Erythroblast (primary cell): ENCODE measurements around the gene ZNF423.

Source experiments
- DNase-seq, 2 experiments: peaks; one replicate each; lab custom pipeline; 2025; lab: John Stamatoyannopoulos, UW
- GATA1 ChIP-seq: IDR thresholded peaks from 2 replicates; pipeline ENCODE4 v1.6.1; 2011; ENCODE audit warnings: low read depth, mild to moderate bottlenecking, control low read depth, low read length, moderate library complexity
- POLR2A ChIP-seq: IDR thresholded peaks from 2 replicates; pipeline ENCODE4 v1.6.1; 2011; ENCODE audit warnings: mild to moderate bottlenecking, low read length

Gene ZNF423

GRCh38 chr16:49703483-49703882, 152.4 kb downstream of the ZNF423 start:
- DNase-seq = no peak
- TF ChIP-seq GATA1 (no peak), POLR2A (no peak)

- DNase-seq = no peak
- TF ChIP-seq GATA1 (no peak), POLR2A (no peak)
Measured at GRCh38 chr16:49701789-49702494, 154.0 kb downstream of the ZNF423 start.

- no peak for DNase-seq
- TF ChIP-seq POLR2A (no peak), GATA1 (no peak)
Measured at GRCh38 chr16:49701065-49701685, 154.7 kb downstream of the ZNF423 start.

GRCh38 chr16:49700251-49701064, 155.5 kb downstream of the ZNF423 start:
- no peak for TF ChIP-seq POLR2A
- no peak for TF ChIP-seq GATA1

GRCh38 chr16:49699841-49700175, 156.1 kb downstream of the ZNF423 start:
- TF ChIP-seq POLR2A = no peak
- TF ChIP-seq GATA1 = no peak
- DNase-seq = no peak

More at GRCh38 chr16:49700251-49701064, 155.5 kb downstream of the ZNF423 start:
- peak in 1 of 2 experiments; percentile 15 for DNase-seq

- DNase-seq = no peak
Measured at GRCh38 chr16:49698931-49699840, 156.7 kb downstream of the ZNF423 start.

GRCh38 chr16:49698453-49698815, 157.5 kb downstream of the ZNF423 start:
- TF ChIP-seq GATA1 (no peak), POLR2A (no peak)
- peak; percentile 87 to 90 for DNase-seq

More at GRCh38 chr16:49698931-49699840, 156.7 kb downstream of the ZNF423 start:
- TF ChIP-seq POLR2A (no peak), GATA1 (no peak)

GRCh38 chr16:49697631-49698452, 158.1 kb downstream of the ZNF423 start:
- no peak for DNase-seq
- TF ChIP-seq GATA1 (no peak), POLR2A (no peak)

GRCh38 chr16:49696414-49697101, 159.4 kb downstream of the ZNF423 start:
- TF ChIP-seq GATA1 = no peak
- TF ChIP-seq POLR2A = no peak
- DNase-seq = no peak

- DNase-seq = no peak
- TF ChIP-seq POLR2A (no peak), GATA1 (no peak)
Measured at GRCh38 chr16:49695782-49696413, 160.0 kb downstream of the ZNF423 start.

GRCh38 chr16:49693445-49693844, 162.5 kb downstream of the ZNF423 start:
- no peak for DNase-seq
- TF ChIP-seq POLR2A = no peak
- TF ChIP-seq GATA1 = no peak

- no peak for DNase-seq
- no peak for TF ChIP-seq POLR2A
- no peak for TF ChIP-seq GATA1
Measured at GRCh38 chr16:49690778-49691177, 165.1 kb downstream of the ZNF423 start.
